Vagina (tissue), 2 donors: ENCODE results near the gene LMO7. TPM values are rescaled to one million over a fixed set of nuclear protein-coding genes. Genes with fewer than 3 reads are reported as not detected.

ENCODE experiments used
- DNase-seq, 2 donors: peaks; one replicate each; pipeline ENCODE4 v3.0.0-alpha.2; 2017; ENCODE audit errors: extremely low spot score in 2 of 2
- H3K27ac ChIP-seq: fragments of 200-600 bp; sonication (generic); one replicate; pipeline ENCODE4 v1.5.1; 2019
- H3K27me3 ChIP-seq: fragments of 200-600 bp; sonication (generic); one replicate; pipeline ENCODE4 v1.5.1; 2019
- H3K36me3 ChIP-seq, 2 donors: fragments of 200-600 bp; sonication (generic); one replicate each; pipeline ENCODE4 v1.5.1; 2017 to 2019
- H3K4me1 ChIP-seq: fragments of 200-600 bp; sonication (generic); one replicate; pipeline ENCODE4 v1.5.1; 2019
- H3K4me3 ChIP-seq, 2 donors: fragments of 200-600 bp; sonication (generic); 1 replicate in 1 of 2; 2 replicates in 1 of 2; pipeline ENCODE4 v1.5.1; 2016 to 2019
- H3K9me3 ChIP-seq: fragments of 200-600 bp; sonication (generic); one replicate; pipeline ENCODE4 v1.5.1; 2019
- CTCF ChIP-seq, 3 experiments: fragments of 450-650 bp in 2 of 3; fragments of 200-600 bp in 1 of 3; sonication (generic) in 1 of 3; IDR thresholded peaks; one replicate each; pipeline ENCODE4 v1.5.1; 2017 to 2019; ENCODE audit warnings: antibody characterized with exemption in 3 of 3, mild to moderate bottlenecking in 2 of 3, moderate library complexity in 2 of 3
- POLR2A ChIP-seq, 2 donors: fragments of 450-650 bp; IDR thresholded peaks; one replicate each; pipeline ENCODE4 v1.6.1; 2017; ENCODE audit warnings: antibody characterized with exemption in 2 of 2, mild to moderate bottlenecking in 2 of 2, moderate library complexity in 2 of 2
- POLR2AphosphoS5 ChIP-seq, 2 donors: sonication (generic); formaldehyde crosslinking; IDR thresholded peaks; one replicate each; pipeline ENCODE4 v1.9.0; 2017; ENCODE audit warnings: antibody characterized with exemption in 2 of 2, mild to moderate bottlenecking in 2 of 2, low read depth in 1 of 2; ENCODE audit not compliant: insufficient read depth in 1 of 2
- intact Hi-C: fragments of 100-400 bp; cut with DNase I; formaldehyde crosslinking; loops from one replicate; pipeline ENCODE4 v1.15.1; 2023
- total RNA-seq: library from RNA; depleted of rRNA; stranded (reverse); fragments of >200 nt; gene quantifications from one replicate; pipeline ENCODE4 v1.2.3, GENCODE V29; 2016

Gene LMO7
- total RNA-seq, 1 donor from 2014 or later = 85.4 TPM

GRCh38 chr13:75895168-75895567, 259.0 kb downstream of the LMO7 start:
- intact Hi-C loops = no loop called here
- Histone ChIP-seq H3K4me3 (no peak overlapping the region), H3K4me1 (no peaks in the 10 kb centered on the region), H3K9me3 (no peaks in the 10 kb centered on the region), H3K27me3 (no peaks in the 10 kb centered on the region), H3K36me3 (no peaks in the 10 kb centered on the region), H3K27ac (no peak overlapping the region)
- DNase-seq = no peak
- TF ChIP-seq POLR2AphosphoS5 (IDR thresholded peaks at IDR 0.05; ENCODE audit: insufficient read depth in 1 of 2, low read depth in 1 of 2) = no peak
- TF ChIP-seq CTCF (IDR thresholded peaks at IDR 0.05) = no peak

GRCh38 chr13:75896271-75896670, 260.1 kb downstream of the LMO7 start:
- Histone ChIP-seq H3K27ac (no peak overlapping the region), H3K36me3 (no peaks in the 10 kb centered on the region), H3K4me3 (no peak overlapping the region), H3K9me3 (no peaks in the 10 kb centered on the region), H3K27me3 (no peaks in the 10 kb centered on the region), H3K4me1 (no peaks in the 10 kb centered on the region)
- no peak for DNase-seq
- TF ChIP-seq CTCF (IDR thresholded peaks at IDR 0.05) (no peak), POLR2A (IDR thresholded peaks at IDR 0.05) (no peak), POLR2AphosphoS5 (IDR thresholded peaks at IDR 0.05; ENCODE audit: insufficient read depth in 1 of 2, low read depth in 1 of 2) (no peak)
- intact Hi-C loops = no loop called here

GRCh38 chr13:75897386-75897785, 261.3 kb downstream of the LMO7 start:
- Histone ChIP-seq H3K27ac (no peak overlapping the region), H3K27me3 (no peaks in the 10 kb centered on the region), H3K4me3 (no peak overlapping the region), H3K36me3 (no peaks in the 10 kb centered on the region), H3K9me3 (no peaks in the 10 kb centered on the region), H3K4me1 (no peaks in the 10 kb centered on the region)
- TF ChIP-seq POLR2AphosphoS5 (IDR thresholded peaks at IDR 0.05; ENCODE audit: insufficient read depth in 1 of 2, low read depth in 1 of 2) = no peak
- no peak for TF ChIP-seq POLR2A (IDR thresholded peaks at IDR 0.05)
- TF ChIP-seq CTCF (IDR thresholded peaks at IDR 0.05) = no peak
- no peak for DNase-seq
- intact Hi-C loops = no loop called here

GRCh38 chr13:75901501-75901900, 265.4 kb downstream of the LMO7 start:
- Histone ChIP-seq H3K4me3 (no peak overlapping the region), H3K36me3 (no peaks in the 10 kb centered on the region), H3K9me3 (no peaks in the 10 kb centered on the region), H3K4me1 (no peaks in the 10 kb centered on the region), H3K27ac (no peak overlapping the region), H3K27me3 (no peaks in the 10 kb centered on the region)
- no peak for DNase-seq
- intact Hi-C loops = no loop called here
- TF ChIP-seq CTCF (IDR thresholded peaks at IDR 0.05) (no peak), POLR2A (IDR thresholded peaks at IDR 0.05) (no peak), POLR2AphosphoS5 (IDR thresholded peaks at IDR 0.05; ENCODE audit: insufficient read depth in 1 of 2, low read depth in 1 of 2) (no peak)

GRCh38 chr13:75902166-75903104, 266.3 kb downstream of the LMO7 start:
- intact Hi-C loops = no loop called here
- H3K4me1 ChIP-seq = peaks cover 8% of the 10 kb centered on the region
- H3K9me3 ChIP-seq = no peaks in the 10 kb centered on the region
- no peak overlapping the region for H3K4me3 ChIP-seq
- no peaks in the 10 kb centered on the region for H3K27me3 ChIP-seq
- TF ChIP-seq CTCF (IDR thresholded peaks at IDR 0.05) (no peak), POLR2AphosphoS5 (IDR thresholded peaks at IDR 0.05; ENCODE audit: insufficient read depth in 1 of 2, low read depth in 1 of 2) (no peak), POLR2A (IDR thresholded peaks at IDR 0.05) (no peak)
- no peaks in the 10 kb centered on the region for H3K36me3 ChIP-seq
- H3K27ac ChIP-seq = no peak overlapping the region
- DNase-seq = no peak
